ENCODE results near the gene CD200. TPM values are rescaled to one million over a fixed set of nuclear protein-coding genes. Genes with fewer than 3 reads are reported as not detected.

The CD200 gene, protein sequence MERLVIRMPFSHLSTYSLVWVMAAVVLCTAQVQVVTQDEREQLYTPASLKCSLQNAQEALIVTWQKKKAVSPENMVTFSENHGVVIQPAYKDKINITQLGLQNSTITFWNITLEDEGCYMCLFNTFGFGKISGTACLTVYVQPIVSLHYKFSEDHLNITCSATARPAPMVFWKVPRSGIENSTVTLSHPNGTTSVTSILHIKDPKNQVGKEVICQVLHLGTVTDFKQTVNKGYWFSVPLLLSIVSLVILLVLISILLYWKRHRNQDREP
- total RNA-seq, result 1 to 10 TPM; 2.7 to 5.3 (median 3.6) TPM

GRCh38 chr3:112333002-112333380 lies at the start of gene CD200:
Gene CD200 (plus strand): TSS chr3:112333156. CDS start chr3:112333213, 57 bp downstream.
- Histone ChIP-seq H3K4me1 (peaks cover 9% of the 10 kb centered on the region), H3K27ac (peak within 1 kb of the TSS; percentile 71), H3K4me3 (peak within 1 kb of the TSS; percentile 61), H3K36me3 (no peaks in the 10 kb centered on the region), H3K27me3 (peaks cover 8% of the 10 kb centered on the region), H3K9me3 (no peaks in the 10 kb centered on the region)
- no peak for TF ChIP-seq POLR2A (IDR thresholded peaks at IDR 0.05)
- no peak for TF ChIP-seq POLR2AphosphoS5 (IDR thresholded peaks at IDR 0.05)
- no peak for TF ChIP-seq EP300 (IDR thresholded peaks at IDR 0.05)
- TF ChIP-seq, protein P1, sequence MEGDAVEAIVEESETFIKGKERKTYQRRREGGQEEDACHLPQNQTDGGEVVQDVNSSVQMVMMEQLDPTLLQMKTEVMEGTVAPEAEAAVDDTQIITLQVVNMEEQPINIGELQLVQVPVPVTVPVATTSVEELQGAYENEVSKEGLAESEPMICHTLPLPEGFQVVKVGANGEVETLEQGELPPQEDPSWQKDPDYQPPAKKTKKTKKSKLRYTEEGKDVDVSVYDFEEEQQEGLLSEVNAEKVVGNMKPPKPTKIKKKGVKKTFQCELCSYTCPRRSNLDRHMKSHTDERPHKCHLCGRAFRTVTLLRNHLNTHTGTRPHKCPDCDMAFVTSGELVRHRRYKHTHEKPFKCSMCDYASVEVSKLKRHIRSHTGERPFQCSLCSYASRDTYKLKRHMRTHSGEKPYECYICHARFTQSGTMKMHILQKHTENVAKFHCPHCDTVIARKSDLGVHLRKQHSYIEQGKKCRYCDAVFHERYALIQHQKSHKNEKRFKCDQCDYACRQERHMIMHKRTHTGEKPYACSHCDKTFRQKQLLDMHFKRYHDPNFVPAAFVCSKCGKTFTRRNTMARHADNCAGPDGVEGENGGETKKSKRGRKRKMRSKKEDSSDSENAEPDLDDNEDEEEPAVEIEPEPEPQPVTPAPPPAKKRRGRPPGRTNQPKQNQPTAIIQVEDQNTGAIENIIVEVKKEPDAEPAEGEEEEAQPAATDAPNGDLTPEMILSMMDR (IDR thresholded peaks at IDR 0.05), result no peak
- DNase-seq (ENCODE audit: low spot score in 2 of 2), result no peak
- WGBS, result 1% methylated on average over 19 of the region's 28 CpGs

DNA sequence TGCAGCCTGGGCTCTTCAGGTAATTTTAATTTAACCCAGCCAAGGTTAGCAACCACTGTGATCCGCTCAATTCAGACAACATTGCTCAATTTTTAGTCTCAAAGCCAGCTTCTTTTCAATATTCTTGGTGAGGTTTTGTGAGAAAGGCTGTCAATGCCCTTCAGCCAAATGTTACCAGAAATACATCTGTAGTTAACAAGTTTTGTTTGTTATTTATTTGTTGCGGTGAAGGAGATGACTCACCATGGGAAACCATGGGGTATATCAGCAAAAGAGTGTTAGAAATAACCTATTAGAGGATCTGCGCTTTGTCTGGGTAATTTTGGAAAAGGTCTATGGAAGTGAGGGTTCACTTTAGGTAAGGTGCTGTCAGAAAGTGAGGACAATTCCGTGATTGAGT lies 43.9 kb upstream of the CD200 start:
- H3K4me1 ChIP-seq, result no peaks in the 10 kb centered on the region
- no peak overlapping the region for H3K4me3 ChIP-seq
- no peaks in the 10 kb centered on the region for H3K9me3 ChIP-seq
- H3K36me3 ChIP-seq, result no peaks in the 10 kb centered on the region
- TF ChIP-seq POLR2AphosphoS5 (IDR thresholded peaks at IDR 0.05) (no peak), POLR2A (IDR thresholded peaks at IDR 0.05) (no peak), EP300 (IDR thresholded peaks at IDR 0.05) (no peak)
- TF ChIP-seq, protein P1 (IDR thresholded peaks at IDR 0.05), result no peak
- H3K27me3 ChIP-seq, result no peaks in the 10 kb centered on the region
- 93% methylated on average over 4 of the region's 4 CpGs for WGBS
- no peak for DNase-seq (ENCODE audit: low spot score in 2 of 2)
- H3K27ac ChIP-seq, result no peak overlapping the region

DNA sequence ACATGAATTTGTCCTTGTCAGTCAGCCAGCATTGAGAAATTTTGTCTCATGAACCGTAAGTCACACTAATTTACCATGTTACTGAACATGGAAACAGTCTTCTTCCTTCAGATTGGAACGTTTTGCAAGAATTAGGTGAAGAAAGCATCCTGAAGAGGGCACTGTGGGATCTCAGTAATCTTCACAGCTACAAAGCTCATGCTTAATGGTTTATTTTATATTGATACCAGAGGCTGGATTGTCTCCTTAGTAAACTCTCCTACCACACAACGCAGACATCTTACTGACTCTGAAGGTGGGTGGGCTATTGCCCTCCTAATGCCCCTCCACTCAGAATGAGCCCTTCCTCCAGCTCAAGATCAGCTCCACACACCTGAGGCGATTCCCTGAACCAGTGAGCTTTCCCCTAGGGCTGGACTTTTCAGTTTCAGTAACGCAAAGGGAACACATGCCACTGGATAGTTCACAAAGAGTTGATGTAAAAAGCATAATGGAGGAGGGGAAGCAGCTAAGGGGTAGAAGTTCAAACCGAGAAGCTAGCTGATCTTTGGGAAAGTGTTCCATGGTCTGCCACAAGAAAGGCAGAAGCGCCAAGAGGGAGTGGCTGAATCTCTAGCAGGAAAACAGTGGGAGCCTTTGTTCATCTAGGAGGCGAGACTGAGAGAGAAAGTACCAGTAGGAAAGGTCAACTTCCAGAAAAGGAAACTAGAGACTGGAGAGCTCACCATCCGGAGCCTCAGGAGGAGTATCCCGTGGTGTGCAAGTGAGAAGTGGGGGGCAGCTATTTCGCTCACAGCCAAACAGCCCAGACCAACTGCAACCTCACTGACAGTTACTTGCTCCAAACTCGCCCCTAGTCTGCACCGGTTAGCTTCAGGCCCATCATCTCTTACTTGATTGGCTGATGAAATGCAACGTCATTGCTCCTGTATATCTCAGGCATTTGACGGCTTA lies 39.3 kb upstream of the CD200 start, which contains the start of gene SLC9C1:
Gene SLC9C1, minus strand, starts transcription at position 849 of the 954 bp plus-strand sequence. CDS start 7,425 bp downstream, outside the sequence.
- Histone ChIP-seq H3K9me3 (no peaks in the 10 kb centered on the region), H3K27me3 (no peaks in the 10 kb centered on the region), H3K36me3 (no peaks in the 10 kb centered on the region), H3K4me1 (no peaks in the 10 kb centered on the region), H3K4me3 (peak within 1 kb of the TSS; percentile 42), H3K27ac (peak within 1 kb of the TSS; percentile 33)
- DNase-seq (ENCODE audit: low spot score in 2 of 2), result no peak
- WGBS, result 21% methylated on average over 15 of the region's 15 CpGs
- no peak for TF ChIP-seq EP300 (IDR thresholded peaks at IDR 0.05)
- TF ChIP-seq, protein P1 (IDR thresholded peaks at IDR 0.05), result peak; percentile 14 to 50

DNA sequence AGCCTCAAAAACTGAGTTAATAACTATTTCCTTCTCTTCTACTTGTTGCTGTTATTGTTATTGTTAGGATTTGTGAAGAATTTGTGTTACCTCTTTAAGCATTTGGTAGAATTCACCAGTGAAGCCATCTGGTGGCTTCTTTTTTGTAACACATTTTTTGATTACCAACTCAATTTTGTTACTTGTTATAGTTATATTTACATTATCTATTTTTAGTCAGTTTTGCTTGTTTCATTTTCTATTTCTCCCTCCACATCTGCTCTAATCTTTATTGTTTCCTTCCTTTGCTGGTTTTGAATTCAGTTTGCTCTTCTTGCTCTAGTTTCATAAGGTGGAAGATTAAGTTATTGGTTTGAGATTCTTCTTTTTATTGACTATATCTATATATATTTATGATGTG lies 35.2 kb upstream of the CD200 start:
- TF ChIP-seq POLR2A (IDR thresholded peaks at IDR 0.05) (no peak), POLR2AphosphoS5 (IDR thresholded peaks at IDR 0.05) (no peak), EP300 (IDR thresholded peaks at IDR 0.05) (no peak)
- TF ChIP-seq, protein P1 (IDR thresholded peaks at IDR 0.05), result no peak
- Histone ChIP-seq H3K36me3 (no peaks in the 10 kb centered on the region), H3K27ac (no peak overlapping the region), H3K9me3 (no peaks in the 10 kb centered on the region), H3K4me3 (no peak overlapping the region), H3K4me1 (peaks cover under 1% of the 10 kb centered on the region), H3K27me3 (no peaks in the 10 kb centered on the region)
- no peak for DNase-seq (ENCODE audit: low spot score in 2 of 2)

GRCh38 chr3:112298781-112299180 lies 34.2 kb upstream of the CD200 start:
- no peak for DNase-seq (ENCODE audit: low spot score in 2 of 2)
- H3K9me3 ChIP-seq, result no peaks in the 10 kb centered on the region
- no peak overlapping the region for H3K4me3 ChIP-seq
- TF ChIP-seq POLR2AphosphoS5 (IDR thresholded peaks at IDR 0.05) (no peak), POLR2A (IDR thresholded peaks at IDR 0.05) (no peak), EP300 (IDR thresholded peaks at IDR 0.05) (no peak)
- TF ChIP-seq, protein P1 (IDR thresholded peaks at IDR 0.05), result no peak
- H3K36me3 ChIP-seq, result no peaks in the 10 kb centered on the region
- H3K4me1 ChIP-seq, result peaks cover 11% of the 10 kb centered on the region
- H3K27ac ChIP-seq, result no peak overlapping the region
- no peaks in the 10 kb centered on the region for H3K27me3 ChIP-seq

Data from suprapubic skin (tissue), 4 donors.